Measurements from ENCODE around the gene SH3GLB1. TPM values are rescaled to one million over a fixed set of nuclear protein-coding genes. Genes with fewer than 3 reads are reported as not detected.
A peak's percentile ranks its signal among the peaks of the same experiment; 100 is the strongest.

Gene SH3GLB1
- total and polyA plus RNA-seq, 9 of the 15 experiments (the other 6 are each of a cell fraction or from before 2014, with no cell fraction given) = 8.6 to 34.2 (median 24.2) TPM

DNA sequence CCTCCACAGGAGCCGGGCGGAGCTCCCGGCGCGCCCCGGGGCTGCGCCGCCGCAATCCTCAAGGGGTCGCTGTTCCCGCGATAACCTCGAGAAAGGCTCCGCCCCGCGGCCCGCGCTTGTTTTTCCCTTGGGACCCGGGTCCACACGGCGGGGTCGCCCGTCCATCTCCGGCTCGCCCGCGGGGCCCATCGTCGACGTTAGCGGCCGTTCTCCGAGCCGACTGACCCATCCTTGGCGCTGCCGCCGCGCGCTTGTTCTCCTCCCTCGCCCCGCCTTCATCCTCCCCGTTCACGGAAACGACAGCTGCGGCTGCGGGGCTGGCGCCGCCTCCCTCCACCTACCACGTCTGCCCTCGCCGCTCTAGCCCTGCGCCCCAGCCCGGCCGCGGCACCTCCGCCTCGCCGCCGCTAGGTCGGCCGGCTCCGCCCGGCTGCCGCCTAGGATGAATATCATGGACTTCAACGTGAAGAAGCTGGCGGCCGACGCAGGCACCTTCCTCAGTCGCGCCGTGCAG, at the start of gene SH3GLB1 (continued):
- TF ChIP-seq, protein P1, sequence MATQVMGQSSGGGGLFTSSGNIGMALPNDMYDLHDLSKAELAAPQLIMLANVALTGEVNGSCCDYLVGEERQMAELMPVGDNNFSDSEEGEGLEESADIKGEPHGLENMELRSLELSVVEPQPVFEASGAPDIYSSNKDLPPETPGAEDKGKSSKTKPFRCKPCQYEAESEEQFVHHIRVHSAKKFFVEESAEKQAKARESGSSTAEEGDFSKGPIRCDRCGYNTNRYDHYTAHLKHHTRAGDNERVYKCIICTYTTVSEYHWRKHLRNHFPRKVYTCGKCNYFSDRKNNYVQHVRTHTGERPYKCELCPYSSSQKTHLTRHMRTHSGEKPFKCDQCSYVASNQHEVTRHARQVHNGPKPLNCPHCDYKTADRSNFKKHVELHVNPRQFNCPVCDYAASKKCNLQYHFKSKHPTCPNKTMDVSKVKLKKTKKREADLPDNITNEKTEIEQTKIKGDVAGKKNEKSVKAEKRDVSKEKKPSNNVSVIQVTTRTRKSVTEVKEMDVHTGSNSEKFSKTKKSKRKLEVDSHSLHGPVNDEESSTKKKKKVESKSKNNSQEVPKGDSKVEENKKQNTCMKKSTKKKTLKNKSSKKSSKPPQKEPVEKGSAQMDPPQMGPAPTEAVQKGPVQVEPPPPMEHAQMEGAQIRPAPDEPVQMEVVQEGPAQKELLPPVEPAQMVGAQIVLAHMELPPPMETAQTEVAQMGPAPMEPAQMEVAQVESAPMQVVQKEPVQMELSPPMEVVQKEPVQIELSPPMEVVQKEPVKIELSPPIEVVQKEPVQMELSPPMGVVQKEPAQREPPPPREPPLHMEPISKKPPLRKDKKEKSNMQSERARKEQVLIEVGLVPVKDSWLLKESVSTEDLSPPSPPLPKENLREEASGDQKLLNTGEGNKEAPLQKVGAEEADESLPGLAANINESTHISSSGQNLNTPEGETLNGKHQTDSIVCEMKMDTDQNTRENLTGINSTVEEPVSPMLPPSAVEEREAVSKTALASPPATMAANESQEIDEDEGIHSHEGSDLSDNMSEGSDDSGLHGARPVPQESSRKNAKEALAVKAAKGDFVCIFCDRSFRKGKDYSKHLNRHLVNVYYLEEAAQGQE (IDR thresholded peaks at IDR 0.05; ENCODE audit: borderline replicate concordance) = peak; percentile 28
- TF ChIP-seq, protein P1 (CRISPR knock-in tag; IDR thresholded peaks at IDR 0.05; ENCODE audit: low read depth) = no peak; the same call in 1 of the 2 replicates
- TF ChIP-seq, protein P2, sequence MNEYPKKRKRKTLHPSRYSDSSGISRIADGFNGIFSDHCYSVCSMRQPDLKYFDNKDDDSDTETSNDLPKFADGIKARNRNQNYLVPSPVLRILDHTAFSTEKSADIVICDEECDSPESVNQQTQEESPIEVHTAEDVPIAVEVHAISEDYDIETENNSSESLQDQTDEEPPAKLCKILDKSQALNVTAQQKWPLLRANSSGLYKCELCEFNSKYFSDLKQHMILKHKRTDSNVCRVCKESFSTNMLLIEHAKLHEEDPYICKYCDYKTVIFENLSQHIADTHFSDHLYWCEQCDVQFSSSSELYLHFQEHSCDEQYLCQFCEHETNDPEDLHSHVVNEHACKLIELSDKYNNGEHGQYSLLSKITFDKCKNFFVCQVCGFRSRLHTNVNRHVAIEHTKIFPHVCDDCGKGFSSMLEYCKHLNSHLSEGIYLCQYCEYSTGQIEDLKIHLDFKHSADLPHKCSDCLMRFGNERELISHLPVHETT (CRISPR knock-in tag; conservative IDR thresholded peaks at IDR 0.05 in 1 of 2, IDR thresholded peaks at IDR 0.05 in 1 of 2) = peak in 1 of 2 experiments; percentile 80; a peak in 2 of 4 replicates
- TF ChIP-seq ESRRA (IDR thresholded peaks at IDR 0.05; ENCODE audit: borderline replicate concordance, low read depth) (peak; percentile 47), SETDB1 (IDR thresholded peaks at IDR 0.05; ENCODE audit: low read length) (no peak), NCOR1 (IDR thresholded peaks at IDR 0.05) (no peak), ZNF12 (CRISPR knock-in tag; IDR thresholded peaks at IDR 0.05) (no peak; the same call in 1 of the 2 replicates), CHD4 (IDR thresholded peaks at IDR 0.05; ENCODE audit: insufficient read depth, insufficient replicate concordance, low read depth, low read length, poor library complexity, severe bottlenecking) (no peak), TCFL5 (CRISPR knock-in tag; conservative IDR thresholded peaks at IDR 0.05) (no peak), ZNF766 (CRISPR knock-in tag; conservative IDR thresholded peaks at IDR 0.05) (no peak), NELFE (IDR thresholded peaks at IDR 0.05; ENCODE audit: insufficient read depth, insufficient read length) (no peak), ARNT (IDR thresholded peaks at IDR 0.05) (no peak), CBX2 (IDR thresholded peaks at IDR 0.05; ENCODE audit: insufficient read depth, low read length, poor library complexity, severe bottlenecking) (no peak), ZNF175 (CRISPR knock-in tag; IDR thresholded peaks at IDR 0.05; ENCODE audit: low read depth) (no peak)
- TF ChIP-seq, protein P3, sequence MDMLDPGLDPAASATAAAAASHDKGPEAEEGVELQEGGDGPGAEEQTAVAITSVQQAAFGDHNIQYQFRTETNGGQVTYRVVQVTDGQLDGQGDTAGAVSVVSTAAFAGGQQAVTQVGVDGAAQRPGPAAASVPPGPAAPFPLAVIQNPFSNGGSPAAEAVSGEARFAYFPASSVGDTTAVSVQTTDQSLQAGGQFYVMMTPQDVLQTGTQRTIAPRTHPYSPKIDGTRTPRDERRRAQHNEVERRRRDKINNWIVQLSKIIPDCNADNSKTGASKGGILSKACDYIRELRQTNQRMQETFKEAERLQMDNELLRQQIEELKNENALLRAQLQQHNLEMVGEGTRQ (CRISPR knock-in tag; IDR thresholded peaks at IDR 0.05) = no peak
- TF ChIP-seq, protein P4, sequence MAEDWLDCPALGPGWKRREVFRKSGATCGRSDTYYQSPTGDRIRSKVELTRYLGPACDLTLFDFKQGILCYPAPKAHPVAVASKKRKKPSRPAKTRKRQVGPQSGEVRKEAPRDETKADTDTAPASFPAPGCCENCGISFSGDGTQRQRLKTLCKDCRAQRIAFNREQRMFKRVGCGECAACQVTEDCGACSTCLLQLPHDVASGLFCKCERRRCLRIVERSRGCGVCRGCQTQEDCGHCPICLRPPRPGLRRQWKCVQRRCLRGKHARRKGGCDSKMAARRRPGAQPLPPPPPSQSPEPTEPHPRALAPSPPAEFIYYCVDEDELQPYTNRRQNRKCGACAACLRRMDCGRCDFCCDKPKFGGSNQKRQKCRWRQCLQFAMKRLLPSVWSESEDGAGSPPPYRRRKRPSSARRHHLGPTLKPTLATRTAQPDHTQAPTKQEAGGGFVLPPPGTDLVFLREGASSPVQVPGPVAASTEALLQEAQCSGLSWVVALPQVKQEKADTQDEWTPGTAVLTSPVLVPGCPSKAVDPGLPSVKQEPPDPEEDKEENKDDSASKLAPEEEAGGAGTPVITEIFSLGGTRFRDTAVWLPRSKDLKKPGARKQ (CRISPR knock-in tag; IDR thresholded peaks at IDR 0.05) = no peak

Measured in K562 (cell line).